ENCODE data around the gene ESRP2.

Gene ESRP2

GRCh38 chr16:68273459-68273858 is 37.5 kb upstream of the ESRP2 start:
- no peak for TF ChIP-seq CTCF (IDR thresholded peaks at IDR 0.05; ENCODE audit: control insufficient read depth, extremely low read depth, insufficient read depth)
- no peak for DNase-seq (ENCODE audit: low read depth)
- no peak overlapping the region for H3K4me3 ChIP-seq (ENCODE audit: low read depth, low read length)

GRCh38 chr16:68272507-68273209 is 36.7 kb upstream of the ESRP2 start:
- no peak for DNase-seq (ENCODE audit: low read depth)
- no peak overlapping the region for H3K4me3 ChIP-seq (ENCODE audit: low read depth, low read length)
- TF ChIP-seq CTCF (IDR thresholded peaks at IDR 0.05; ENCODE audit: control insufficient read depth, extremely low read depth, insufficient read depth): no peak

- TF ChIP-seq CTCF (IDR thresholded peaks at IDR 0.05; ENCODE audit: control insufficient read depth, extremely low read depth, insufficient read depth): no peak
- H3K4me3 ChIP-seq (ENCODE audit: low read depth, low read length): no peak overlapping the region
- no peak for DNase-seq (ENCODE audit: low read depth)
Observed at GRCh38 chr16:68270353-68270752, 34.4 kb upstream of the ESRP2 start.

GRCh38 chr16:68269793-68270192 is 33.9 kb upstream of the ESRP2 start:
- TF ChIP-seq CTCF (IDR thresholded peaks at IDR 0.05; ENCODE audit: control insufficient read depth, extremely low read depth, insufficient read depth): no peak
- no peak overlapping the region for H3K4me3 ChIP-seq (ENCODE audit: low read depth, low read length)
- no peak for DNase-seq (ENCODE audit: low read depth)

GRCh38 chr16:68267612-68268405 is 31.9 kb upstream of the ESRP2 start:
- no peak for TF ChIP-seq CTCF (IDR thresholded peaks at IDR 0.05; ENCODE audit: control insufficient read depth, extremely low read depth, insufficient read depth)
- H3K4me3 ChIP-seq (ENCODE audit: low read depth, low read length): no peak overlapping the region
- DNase-seq (ENCODE audit: low read depth): no peak

- no peak for DNase-seq (ENCODE audit: low read depth)
- TF ChIP-seq CTCF (IDR thresholded peaks at IDR 0.05; ENCODE audit: control insufficient read depth, extremely low read depth, insufficient read depth): no peak
- peak overlapping the region; percentile 91 for H3K4me3 ChIP-seq (ENCODE audit: low read depth, low read length)
Observed at GRCh38 chr16:68265078-68265920, 29.4 kb upstream of the ESRP2 start.

All from LNCaP clone FGC (cell line).